ENCODE measurements around the gene SOWAHA.

GRCh38 chr5:132815454-132815853 is 2.4 kb downstream of the SOWAHA start:
- no peak for TF ChIP-seq POLR2AphosphoS5 (IDR thresholded peaks at IDR 0.05; ENCODE audit: low read depth, low read length)
- TF ChIP-seq, protein P1, sequence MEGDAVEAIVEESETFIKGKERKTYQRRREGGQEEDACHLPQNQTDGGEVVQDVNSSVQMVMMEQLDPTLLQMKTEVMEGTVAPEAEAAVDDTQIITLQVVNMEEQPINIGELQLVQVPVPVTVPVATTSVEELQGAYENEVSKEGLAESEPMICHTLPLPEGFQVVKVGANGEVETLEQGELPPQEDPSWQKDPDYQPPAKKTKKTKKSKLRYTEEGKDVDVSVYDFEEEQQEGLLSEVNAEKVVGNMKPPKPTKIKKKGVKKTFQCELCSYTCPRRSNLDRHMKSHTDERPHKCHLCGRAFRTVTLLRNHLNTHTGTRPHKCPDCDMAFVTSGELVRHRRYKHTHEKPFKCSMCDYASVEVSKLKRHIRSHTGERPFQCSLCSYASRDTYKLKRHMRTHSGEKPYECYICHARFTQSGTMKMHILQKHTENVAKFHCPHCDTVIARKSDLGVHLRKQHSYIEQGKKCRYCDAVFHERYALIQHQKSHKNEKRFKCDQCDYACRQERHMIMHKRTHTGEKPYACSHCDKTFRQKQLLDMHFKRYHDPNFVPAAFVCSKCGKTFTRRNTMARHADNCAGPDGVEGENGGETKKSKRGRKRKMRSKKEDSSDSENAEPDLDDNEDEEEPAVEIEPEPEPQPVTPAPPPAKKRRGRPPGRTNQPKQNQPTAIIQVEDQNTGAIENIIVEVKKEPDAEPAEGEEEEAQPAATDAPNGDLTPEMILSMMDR (IDR thresholded peaks at IDR 0.05), result no peak
- no peak for TF ChIP-seq REST (IDR thresholded peaks at IDR 0.05; ENCODE audit: insufficient read depth in 1 of 2, low read depth in 2 of 2, low read length in 1 of 2)
- no peak for TF ChIP-seq SIN3A (IDR thresholded peaks at IDR 0.05; ENCODE audit: borderline replicate concordance, insufficient read depth, low read depth, low read length)

Measured in Panc1 (cell line).